Heart right ventricle (tissue), 16 donors: ENCODE measurements around the gene BHMT2. TPM values are rescaled to one million over a fixed set of nuclear protein-coding genes. Genes with fewer than 3 reads are reported as not detected.

Experiments used
- ATAC-seq, 8 donors: fragments of 200-7000 bp; cut with Tn5 transposase; one replicate each; pipeline ENCODE4 v1.9.1; 2020; ENCODE audit warnings: mild to moderate bottlenecking in 8 of 8, moderate library complexity in 8 of 8, moderate number of reproducible peaks in 1 of 8
- DNase-seq, 2 donors: peaks; one replicate each; pipeline ENCODE4 v3.0.0-alpha.2; 2020
- H3K27ac ChIP-seq, 10 donors: fragments of 200-600 bp; sonication (generic) in 2 of 10; one replicate each; pipeline versions ENCODE4 v1.5.0 to v1.8.0; 2020 to 2022; ENCODE audit warnings: mild to moderate bottlenecking in 3 of 10
- H3K27me3 ChIP-seq, 7 donors: fragments of 200-600 bp; one replicate each; pipeline ENCODE4 v1.8.0; 2021 to 2022; ENCODE audit warnings: mild to moderate bottlenecking in 2 of 7
- H3K36me3 ChIP-seq, 9 donors: fragments of 200-600 bp; sonication (generic) in 1 of 9; one replicate each; pipeline versions ENCODE4 v1.5.0 to v1.8.0; 2020 to 2022; ENCODE audit warnings: mild to moderate bottlenecking in 2 of 9
- H3K4me1 ChIP-seq, 9 donors: fragments of 200-600 bp; sonication (generic) in 1 of 9; one replicate each; pipeline versions ENCODE4 v1.5.0 to v1.8.0; 2020 to 2022; ENCODE audit warnings: mild to moderate bottlenecking in 4 of 9
- H3K4me3 ChIP-seq, 10 donors: fragments of 200-600 bp; sonication (generic) in 2 of 10; one replicate each; pipeline versions ENCODE4 v1.5.0 to v1.8.0; 2020 to 2022; ENCODE audit warnings: mild to moderate bottlenecking in 7 of 10, moderate library complexity in 2 of 10
- H3K9me3 ChIP-seq, 11 donors: fragments of 200-600 bp in 10 of 11; sonication (generic) in 2 of 11; one replicate each; pipeline versions ENCODE4 v1.5.0 to v1.8.0; 2013 to 2022; ENCODE audit warnings: mild to moderate bottlenecking in 2 of 11, control low read depth in 1 of 11, moderate library complexity in 1 of 11
- CTCF ChIP-seq, 9 donors: fragments of 200-600 bp; sonication (generic) in 2 of 9; IDR thresholded peaks; one replicate each; pipeline versions ENCODE4 v1.5.0 to v1.8.0; 2021 to 2022; ENCODE audit warnings: antibody characterized with exemption in 9 of 9, mild to moderate bottlenecking in 5 of 9, moderate library complexity in 1 of 9
- WGBS, 2 donors: extraction: QIAGEN DNeasy Blood & Tissue Kit; methylation state at CpG; one replicate each; pipeline ENCODE4 v1.1.7; 2013; ENCODE audit warnings: inconsistent platforms in 1 of 2; 5-methylcytosine and 5-hydroxymethylcytosine counted together
- intact Hi-C, 10 donors: fragments of 100-400 bp; cut with DNase I; formaldehyde crosslinking; loops; one replicate each; pipeline versions ENCODE4 v1.11.1 to v1.14.2; 2022
- polyA plus RNA-seq, 2 donors: library from polyadenylated mRNA; stranded (reverse); fragments of 200-250 nt; gene quantifications; one replicate each; pipeline ENCODE4 v1.2.3, GENCODE V29; 2013
- total RNA-seq, 10 donors: library from RNA; stranded (reverse); fragmentation: NEBNext Ultra II Directional in 3 of 10; extraction: Animal tissue kit (Norgen Biotek cat#: 25700) in 3 of 10; gene quantifications; one replicate each; pipeline versions ENCODE4 v1.2.1 to v1.2.4, GENCODE V29; 2021 to 2023
- donor health status: Arrhythmogenic right ventricular cardiomyopathy.
- donor health status: ischemic (EF 13 %, LVEDD 7.1; RV severe dilation, severe dysfunction).
- donor health status: healthy with polysubstance abuse.
- donor health status: DM: no; HTN: yes; CAD: no.
- donor health status: DM: no; HTN: no; CAD: no.
- donor health status: ischemic (EF 25% LVEDD 6.9; RV normal size, moderate dysfunction).
- donor health status: ischemic (EF 25% LVEDD 5.7; RV mildly dilated, moderate dysfunction).
- donor health status: healthy.
- donor health status: DM: yes; HTN: yes; CAD: no.
- donor health status: Ischemic cardiomyopathy.
- donor health status: ischemic (EF 35%, LVEDD 5.7; RV mildly dilated, moderate dysfunction).
- donor health status: nonischemic (EF 11% LVEDD 7.7; RV severe dilation, severe dysfunction).
- donor health status: DM: yes; HTN: yes; CAD: no.
- donor health status: PGD.
- donor health status: ischemic (EF 29% LVEDD 5.4; RV normal size, mild dysfunction).
- donor health status: nonischemic (EF 23%, LVEDD 6.1; RV moderate dilation, normal function).

BHMT2 gene
- total and polyA plus RNA-seq, 12 donors = 1.2 to 19.6 (median 7.4) TPM

GRCh38 chr5:79030663-79031484, 38.7 kb upstream of the BHMT2 start:
- Histone ChIP-seq H3K9me3 (no peaks in the 10 kb centered on the region), H3K4me1 (no peaks in the 10 kb centered on the region), H3K27me3 (peaks cover 0 to 4% (median 0%) of the 10 kb centered on the region in 7 donors), H3K4me3 (no peak overlapping the region), H3K36me3 (no peaks in the 10 kb centered on the region), H3K27ac (no peak overlapping the region)
- intact Hi-C loops = no loop called here
- TF ChIP-seq CTCF (IDR thresholded peaks at IDR 0.05) = no peak
- ATAC-seq (no peak), DNase-seq (no peak)
- WGBS, 2 donors = 94% methylated on average over 11 of the region's 11 CpGs

DNA sequence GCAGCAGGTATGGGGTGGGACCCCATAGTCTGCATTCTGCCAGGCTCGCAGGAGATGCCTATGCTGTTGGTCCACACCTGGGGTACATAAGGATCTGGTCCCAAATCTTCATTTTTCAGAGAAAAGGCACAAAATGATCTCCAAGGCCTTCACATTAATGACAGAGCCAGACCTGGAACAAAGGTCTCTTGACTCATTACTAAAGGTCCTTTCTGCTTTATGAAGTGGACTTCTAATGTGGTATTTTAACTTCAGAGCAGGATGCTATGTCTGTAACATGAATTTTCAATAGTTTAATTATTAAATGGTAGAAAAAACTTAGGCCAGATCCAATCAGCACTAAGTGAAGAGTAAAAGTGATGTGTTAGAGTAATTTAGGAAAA, 38.1 kb upstream of the BHMT2 start:
- peaks cover 0 to 2% (median 0%) of the 10 kb centered on the region in 7 donors for H3K27me3 ChIP-seq
- 94 to 97% methylated on average over 1 of the region's 1 CpG for WGBS, 2 donors
- no peak overlapping the region for H3K27ac ChIP-seq
- H3K36me3 ChIP-seq = no peaks in the 10 kb centered on the region
- no peaks in the 10 kb centered on the region for H3K4me1 ChIP-seq
- no peak for TF ChIP-seq CTCF (IDR thresholded peaks at IDR 0.05)
- no peak overlapping the region for H3K4me3 ChIP-seq
- intact Hi-C loops = no loop called here
- DNase-seq (no peak), ATAC-seq (no peak)
- H3K9me3 ChIP-seq = peaks cover 0 to 2% (median 0%) of the 10 kb centered on the region in 11 donors

DNA sequence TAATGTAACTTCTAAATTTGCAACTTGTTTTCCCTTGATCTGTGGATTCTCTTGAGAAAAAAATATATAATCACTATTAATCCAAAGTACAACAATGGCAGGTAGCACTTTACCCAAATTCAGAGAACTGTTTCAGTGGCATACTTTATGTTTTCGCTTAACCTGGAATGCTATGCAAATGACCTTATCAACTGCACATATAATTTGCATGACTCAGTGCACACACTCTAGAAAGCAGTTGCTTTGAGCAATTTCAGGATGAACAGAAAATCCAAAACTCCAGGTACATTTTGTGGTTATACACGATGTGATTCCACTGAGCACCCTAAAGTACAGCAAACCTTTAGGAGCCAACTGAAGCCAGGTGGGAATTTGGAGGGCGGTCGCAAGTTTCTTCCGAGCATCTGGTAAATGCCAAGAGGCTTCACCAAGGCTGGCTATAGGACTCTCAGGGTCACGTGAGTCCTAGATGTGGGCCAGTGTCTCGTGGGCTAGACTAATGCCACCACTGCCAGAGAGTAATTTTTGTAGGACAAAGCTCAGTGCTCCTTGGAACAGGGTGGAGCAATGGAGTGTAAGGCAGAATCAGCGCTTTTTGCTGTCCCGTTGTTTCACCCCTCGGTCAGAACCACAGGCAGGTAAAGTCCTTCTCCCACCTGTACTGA, 37.4 kb upstream of the BHMT2 start:
- peaks cover 0 to 9% (median 4%) of the 10 kb centered on the region in 11 donors for H3K9me3 ChIP-seq
- no peak overlapping the region for H3K4me3 ChIP-seq
- no peaks in the 10 kb centered on the region for H3K27me3 ChIP-seq
- no peak overlapping the region for H3K27ac ChIP-seq
- no peak for ATAC-seq
- no peaks in the 10 kb centered on the region for H3K4me1 ChIP-seq
- intact Hi-C loops = no loop called here
- TF ChIP-seq CTCF (IDR thresholded peaks at IDR 0.05) = no peak
- DNase-seq = no peak
- WGBS, 2 donors = 90 to 94% methylated on average over 10 of the region's 10 CpGs
- no peaks in the 10 kb centered on the region for H3K36me3 ChIP-seq

GRCh38 chr5:79032782-79033181, 36.8 kb upstream of the BHMT2 start:
- H3K27me3 ChIP-seq = no peaks in the 10 kb centered on the region
- peaks cover 0 to 10% (median 4%) of the 10 kb centered on the region in 11 donors for H3K9me3 ChIP-seq
- TF ChIP-seq CTCF (IDR thresholded peaks at IDR 0.05) = no peak
- no peak overlapping the region for H3K4me3 ChIP-seq
- intact Hi-C loops = no loop called here
- 93 to 95% methylated on average over 5 of the region's 5 CpGs for WGBS, 2 donors
- DNase-seq (no peak), ATAC-seq (no peak)
- no peaks in the 10 kb centered on the region for H3K4me1 ChIP-seq
- no peaks in the 10 kb centered on the region for H3K36me3 ChIP-seq
- no peak overlapping the region for H3K27ac ChIP-seq
